Keratinocyte (primary cell): ENCODE results near the gene DDR2. TPM values are rescaled to one million over a fixed set of nuclear protein-coding genes. Genes with fewer than 3 reads are reported as not detected.
"Not testable (repeated sequence)": the region's sequence is repeated elsewhere in the genome, so short reads cannot be mapped to it uniquely, and the experiment has no call there.

ENCODE experiments used
- DNase-seq: peaks from one replicate; pipeline ENCODE4 v3.0.0-alpha.2; 2011; ENCODE audit warnings: low read depth, missing footprints, low spot score
- FAIRE-seq: peaks from 2 replicates; lab custom pipeline; 2011; peaks lifted over from hg19 to GRCh38; lab: Jason Lieb, UNC
- H2AFZ ChIP-seq: 2 replicates; pipeline ENCODE4 v1.6.0; 2012; ENCODE audit warnings: low read length, control low read depth, inconsistent platforms; ENCODE audit not compliant: control insufficient read depth
- H3K27ac ChIP-seq: 2 replicates; pipeline ENCODE4 v1.5.1; 2011; ENCODE audit warnings: low read length; ENCODE audit not compliant: control insufficient read depth, insufficient read depth
- H3K27me3 ChIP-seq: 3 replicates; pipeline ENCODE4 v1.6.0; 2011; ENCODE audit warnings: low read length; ENCODE audit not compliant: control insufficient read depth, insufficient read depth; ENCODE audit errors: extremely low read depth
- H3K36me3 ChIP-seq, 2 experiments: 2 replicates in 1 of 2; 3 replicates in 1 of 2; pipeline ENCODE4 v1.5.1; 2011; ENCODE audit warnings: low read length in 2 of 2, mild to moderate bottlenecking in 1 of 2; ENCODE audit not compliant: control insufficient read depth in 2 of 2, insufficient read depth in 2 of 2; ENCODE audit errors: extremely low read depth in 1 of 2
- H3K4me1 ChIP-seq: 3 replicates; pipeline ENCODE4 v1.5.1; 2011; ENCODE audit warnings: low read length; ENCODE audit not compliant: control insufficient read depth, insufficient read depth; ENCODE audit errors: extremely low read depth
- H3K4me2 ChIP-seq: 3 replicates; pipeline ENCODE4 v1.6.0; 2011; ENCODE audit warnings: low read depth, low read length; ENCODE audit not compliant: control insufficient read depth, insufficient read depth; ENCODE audit errors: extremely low read depth
- H3K4me3 ChIP-seq, 3 experiments: fragments of 200-600 bp in 1 of 3; sonication (generic) in 1 of 3; 2 replicates in 2 of 3; 3 replicates in 1 of 3; pipeline ENCODE4 v1.5.1; 2011 to 2016; ENCODE audit warnings: low read length in 3 of 3, mild to moderate bottlenecking in 3 of 3, control low read depth in 2 of 3, inconsistent platforms in 1 of 3, low read depth in 1 of 3, mixed read lengths in 1 of 3, mixed run types in 1 of 3, moderate library complexity in 1 of 3; ENCODE audit not compliant: control insufficient read depth in 2 of 3, insufficient read depth in 2 of 3; ENCODE audit errors: extremely low read depth in 1 of 3
- H3K79me2 ChIP-seq: 2 replicates; pipeline ENCODE4 v1.6.0; 2012; ENCODE audit warnings: low read length; ENCODE audit not compliant: control insufficient read depth, insufficient read depth
- H3K9ac ChIP-seq: 3 replicates; pipeline ENCODE4 v1.6.0; 2011; ENCODE audit warnings: low read length; ENCODE audit not compliant: control insufficient read depth, insufficient read depth; ENCODE audit errors: extremely low read depth
- H3K9me1 ChIP-seq: 3 replicates; pipeline ENCODE4 v1.6.0; 2011; ENCODE audit warnings: low read length; ENCODE audit not compliant: control insufficient read depth, insufficient read depth; ENCODE audit errors: extremely low read depth
- H3K9me3 ChIP-seq: 2 replicates; pipeline ENCODE4 v1.5.1; 2012; ENCODE audit warnings: low read depth, low read length; ENCODE audit not compliant: control insufficient read depth
- H4K20me1 ChIP-seq: 3 replicates; pipeline ENCODE4 v1.6.0; 2011; ENCODE audit warnings: low read length; ENCODE audit not compliant: control insufficient read depth, insufficient read depth; ENCODE audit errors: extremely low read depth
- EZH2 ChIP-seq: IDR thresholded peaks from one replicate; pipeline ENCODE4 v1.6.1; 2012; ENCODE audit warnings: inconsistent platforms, mild to moderate bottlenecking, low read length, moderate library complexity
- dilution Hi-C: fragments of 300-500 bp; cut with MboI; formaldehyde crosslinking; loops from one replicate; pipeline ENCODE4 v1.7.0; 2020; ENCODE audit warnings: low sequenced_read_pairs; ENCODE audit not compliant: extremely low pct_ligation_motif_present
- polyA plus RNA-seq, 5 experiments: library from polyadenylated mRNA; depleted of rRNA in 3 of 5; stranded (reverse) in 3 of 5; stranded (forward) in 1 of 5; unstranded in 1 of 5; fragments of >200 nt; gene quantifications; 1 replicate in 1 of 5; 2 replicates in 3 of 5; 3 replicates in 1 of 5; pipeline versions ENCODE4 v1.2.1 to v1.2.3, GENCODE V29; 2011 to 2012; ENCODE audit warnings: missing spikeins in 2 of 5, low read depth in 1 of 5, low replicate concordance in 1 of 5
- TF ChIP-seq, protein P1 (sequence below), 3 experiments: IDR thresholded peaks in 1 of 3; conservative IDR thresholded peaks in 1 of 3; optimal IDR thresholded peaks in 1 of 3; 2 replicates in 2 of 3; 3 replicates in 1 of 3; pipeline versions ENCODE3 to v1.5.1; 2011; ENCODE audit warnings: low read length in 3 of 3, mild to moderate bottlenecking in 3 of 3, moderate library complexity in 2 of 3, control low read depth in 1 of 3, inconsistent platforms in 1 of 3; ENCODE audit not compliant: insufficient read depth in 2 of 3; ENCODE audit errors: extremely low read depth in 1 of 3

Gene DDR2
- polyA plus RNA-seq, 1 donor (not counting 4 experiments of a cell fraction or from before 2014, with no cell fraction given): 0.39 TPM

DNA sequence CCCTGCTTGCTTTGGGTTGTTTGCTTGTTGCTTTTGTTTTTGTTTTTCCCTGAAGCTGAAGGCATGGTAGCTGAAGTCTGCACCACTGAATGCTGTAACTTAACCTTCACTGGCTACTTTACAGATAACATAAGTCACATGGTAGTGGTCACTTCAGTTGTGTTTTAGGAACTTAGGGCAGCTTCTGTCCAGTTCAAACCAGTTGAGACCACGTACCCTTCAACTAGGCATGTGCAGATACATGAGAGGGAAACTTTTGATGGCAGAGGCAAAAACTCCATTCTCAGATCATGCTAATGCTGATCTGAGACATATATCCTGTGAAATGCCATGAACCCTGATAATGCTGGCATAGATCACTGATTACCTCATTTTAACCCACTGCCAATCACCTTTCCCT, 186.4 kb downstream of the DDR2 start:
- peak; percentile 55 for FAIRE-seq
- dilution Hi-C loops: not testable (repeated sequence)

DNA sequence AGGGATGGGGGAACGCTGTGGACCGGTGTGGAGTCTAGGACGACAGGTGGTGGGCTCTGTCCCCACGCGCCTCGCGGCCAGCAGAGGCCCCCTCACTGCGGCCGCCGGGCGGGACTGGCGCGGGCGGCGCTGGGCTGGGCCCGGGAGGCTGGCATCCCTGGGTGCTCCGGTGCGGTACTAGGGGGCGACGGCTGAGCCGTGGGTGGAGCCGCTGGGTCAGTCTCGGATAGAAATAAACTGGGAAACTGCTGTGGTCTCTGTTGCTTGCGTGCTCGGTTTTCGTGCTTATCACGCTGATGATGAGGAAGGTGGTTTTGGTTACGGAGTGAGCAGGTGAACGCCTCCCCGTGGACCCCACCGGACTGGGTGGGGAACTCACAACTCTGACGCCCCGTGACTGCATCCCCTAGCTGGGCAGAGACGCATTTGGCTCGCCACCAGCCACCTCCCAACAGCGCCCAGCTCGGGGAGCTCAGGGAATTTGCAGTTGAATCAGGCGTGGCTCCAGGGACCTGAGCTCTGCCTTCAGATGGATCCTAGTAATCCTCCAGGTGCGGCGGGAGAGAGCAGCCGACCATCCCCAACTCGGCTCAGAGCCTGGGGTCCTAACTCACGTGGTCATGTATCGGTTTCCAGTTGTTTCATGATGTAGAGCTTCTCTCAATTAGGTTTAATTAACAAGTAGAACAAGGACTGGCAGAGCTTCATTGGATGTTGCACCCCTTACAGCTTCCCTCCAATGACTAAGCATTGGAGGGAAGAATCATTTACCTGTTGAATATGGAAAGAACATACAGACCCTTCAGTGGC, 190.3 kb downstream of the DDR2 start:
- Histone ChIP-seq H3K9ac (peak overlapping the region; percentile 52), H3K9me3 (no peaks in the 10 kb centered on the region), H3K27ac (no peak overlapping the region), H3K4me1 (peaks cover 16% of the 10 kb centered on the region), H3K9me1 (peaks cover 3% of the 10 kb centered on the region), H3K36me3 (no peaks in the 10 kb centered on the region), H4K20me1 (no peaks in the 10 kb centered on the region), H3K27me3 (no peaks in the 10 kb centered on the region), H3K4me2 (peak overlapping the region; percentile 84), H3K4me3 (peak overlapping the region; percentile 23 to 64 (median 57)), H2AFZ (peak overlapping the region; percentile 88), H3K79me2 (no peaks in the 10 kb centered on the region)
- TF ChIP-seq, protein P1, sequence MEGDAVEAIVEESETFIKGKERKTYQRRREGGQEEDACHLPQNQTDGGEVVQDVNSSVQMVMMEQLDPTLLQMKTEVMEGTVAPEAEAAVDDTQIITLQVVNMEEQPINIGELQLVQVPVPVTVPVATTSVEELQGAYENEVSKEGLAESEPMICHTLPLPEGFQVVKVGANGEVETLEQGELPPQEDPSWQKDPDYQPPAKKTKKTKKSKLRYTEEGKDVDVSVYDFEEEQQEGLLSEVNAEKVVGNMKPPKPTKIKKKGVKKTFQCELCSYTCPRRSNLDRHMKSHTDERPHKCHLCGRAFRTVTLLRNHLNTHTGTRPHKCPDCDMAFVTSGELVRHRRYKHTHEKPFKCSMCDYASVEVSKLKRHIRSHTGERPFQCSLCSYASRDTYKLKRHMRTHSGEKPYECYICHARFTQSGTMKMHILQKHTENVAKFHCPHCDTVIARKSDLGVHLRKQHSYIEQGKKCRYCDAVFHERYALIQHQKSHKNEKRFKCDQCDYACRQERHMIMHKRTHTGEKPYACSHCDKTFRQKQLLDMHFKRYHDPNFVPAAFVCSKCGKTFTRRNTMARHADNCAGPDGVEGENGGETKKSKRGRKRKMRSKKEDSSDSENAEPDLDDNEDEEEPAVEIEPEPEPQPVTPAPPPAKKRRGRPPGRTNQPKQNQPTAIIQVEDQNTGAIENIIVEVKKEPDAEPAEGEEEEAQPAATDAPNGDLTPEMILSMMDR (optimal IDR thresholded peaks at IDR 0.05 in 1 of 3, IDR thresholded peaks at IDR 0.05 in 1 of 3, conservative IDR thresholded peaks at IDR 0.05 in 1 of 3; ENCODE audit: extremely low read depth in 1 of 3, insufficient read depth in 2 of 3, low read length in 3 of 3): peak in 1 of 3 experiments; percentile 4
- TF ChIP-seq EZH2: no peak
- FAIRE-seq: no peak
- DNase-seq: no peak
- dilution Hi-C loops: no loop called here

More for the DNA sequence above, 186.4 kb downstream of the DDR2 start:
- not testable (repeated sequence) for H3K4me2 ChIP-seq, H3K4me3 ChIP-seq, H3K27me3 ChIP-seq, H3K9me1 ChIP-seq, H3K9ac ChIP-seq, DNase-seq, H3K36me3 ChIP-seq, H2AFZ ChIP-seq, H3K9me3 ChIP-seq, H4K20me1 ChIP-seq, H3K27ac ChIP-seq, H3K79me2 ChIP-seq
- H3K4me1 ChIP-seq: peaks cover 13% of the 10 kb centered on the region
